CD14-positive monocyte (primary cell): ENCODE results near the gene JPT1. TPM values are rescaled to one million over a fixed set of nuclear protein-coding genes. Genes with fewer than 3 reads are reported as not detected.

ENCODE experiments used
- DNase-seq, 3 donors: peaks; one replicate each; pipeline ENCODE4 v3.0.0-alpha.2; 2011 to 2022
- H2AFZ ChIP-seq: 2 replicates; pipeline ENCODE4 v1.6.0; 2012; ENCODE audit warnings: mild to moderate bottlenecking, low read depth, low read length, inconsistent platforms; ENCODE audit not compliant: insufficient read depth, poor library complexity, severe bottlenecking
- H3K27ac ChIP-seq, 2 donors: 1 replicate in 1 of 2; 2 replicates in 1 of 2; pipeline ENCODE4 v1.5.1; 2012 to 2013; ENCODE audit warnings: low read length in 2 of 2, control low read depth in 1 of 2, inconsistent platforms in 1 of 2, low read depth in 1 of 2, mild to moderate bottlenecking in 1 of 2
- H3K27me3 ChIP-seq, 2 donors: one replicate each; pipeline versions ENCODE4 v1.6.0 to v1.6.1; 2011 to 2013; ENCODE audit warnings: low read length in 2 of 2; ENCODE audit not compliant: control insufficient read depth in 2 of 2, insufficient read depth in 2 of 2
- H3K36me3 ChIP-seq, 2 donors: replicated peaks in 1 of 2; 1 replicate in 1 of 2; 2 replicates in 1 of 2; pipeline versions ENCODE4 v1.5.1 to v1.6.1; 2012 to 2013; ENCODE audit warnings: low read length in 2 of 2, control low read depth in 1 of 2, inconsistent platforms in 1 of 2, mild to moderate bottlenecking in 1 of 2; ENCODE audit not compliant: insufficient read depth in 2 of 2, control insufficient read depth in 1 of 2
- H3K4me1 ChIP-seq, 2 donors: 1 replicate in 1 of 2; 2 replicates in 1 of 2; pipeline versions ENCODE4 v1.5.1 to v1.6.1; 2012 to 2013; ENCODE audit warnings: low read length in 2 of 2, control low read depth in 1 of 2, inconsistent platforms in 1 of 2, mild to moderate bottlenecking in 1 of 2, moderate library complexity in 1 of 2; ENCODE audit not compliant: insufficient read depth in 2 of 2, control insufficient read depth in 1 of 2
- H3K4me2 ChIP-seq: replicated peaks from 2 replicates; pipeline ENCODE3; 2012; ENCODE audit warnings: low read length, moderate library complexity, mild to moderate bottlenecking; ENCODE audit not compliant: poor library complexity, severe bottlenecking; ENCODE audit errors: extremely low read depth
- H3K4me3 ChIP-seq, 3 experiments: fragments of 200-600 bp in 1 of 3; sonication (generic) in 1 of 3; replicated peaks in 1 of 3; 1 replicate in 2 of 3; 2 replicates in 1 of 3; pipeline ENCODE4 v1.5.1; 2011 to 2013; ENCODE audit warnings: low read length in 3 of 3, mild to moderate bottlenecking in 3 of 3, control low read depth in 2 of 3, low read depth in 2 of 3, inconsistent platforms in 1 of 3, moderate library complexity in 1 of 3
- H3K79me2 ChIP-seq: 2 replicates; pipeline ENCODE4 v1.6.0; 2012; ENCODE audit warnings: mild to moderate bottlenecking, control low read depth, inconsistent platforms, low read length, moderate library complexity; ENCODE audit not compliant: insufficient read depth
- H3K9ac ChIP-seq: 2 replicates; pipeline ENCODE4 v1.6.0; 2017; ENCODE audit warnings: low read length, mild to moderate bottlenecking; ENCODE audit not compliant: insufficient read depth, poor library complexity, severe bottlenecking
- H3K9me3 ChIP-seq, 2 donors: replicated peaks in 1 of 2; 1 replicate in 1 of 2; 2 replicates in 1 of 2; pipeline versions ENCODE4 v1.5.1 to v1.6.1; 2012 to 2013; ENCODE audit warnings: low read length in 2 of 2, control low read depth in 1 of 2; ENCODE audit not compliant: control insufficient read depth in 1 of 2, insufficient read depth in 1 of 2
- H4K20me1 ChIP-seq: 2 replicates; pipeline ENCODE4 v1.6.0; 2012; ENCODE audit warnings: mild to moderate bottlenecking, low read length, control low read depth, moderate library complexity; ENCODE audit not compliant: insufficient read depth
- H3K27ac Mint-ChIP-seq, 7 donors: one replicate each; pipeline ENCODE4 v1.8.0; 2020; ENCODE audit warnings: mild to moderate bottlenecking in 7 of 7, mixed read lengths in 7 of 7, moderate library complexity in 6 of 7, inconsistent platforms in 2 of 7
- H3K27me3 Mint-ChIP-seq, 3 donors: one replicate each; pipeline ENCODE4 v1.8.0; 2021 to 2022; ENCODE audit warnings: low read depth in 3 of 3, mild to moderate bottlenecking in 3 of 3, mixed read lengths in 3 of 3, moderate library complexity in 3 of 3, inconsistent platforms in 1 of 3
- H3K36me3 Mint-ChIP-seq, 2 donors: one replicate each; pipeline ENCODE4 v1.8.0; 2020; ENCODE audit warnings: mixed read lengths in 2 of 2, inconsistent platforms in 1 of 2, mild to moderate bottlenecking in 1 of 2
- H3K4me1 Mint-ChIP-seq: one replicate; pipeline ENCODE4 v1.8.0; 2020; ENCODE audit warnings: mild to moderate bottlenecking, mixed read lengths
- H3K4me3 Mint-ChIP-seq, 2 donors: one replicate each; pipeline ENCODE4 v1.8.0; 2020; ENCODE audit warnings: mild to moderate bottlenecking in 2 of 2, mixed read lengths in 2 of 2, moderate library complexity in 1 of 2
- H3K9me3 Mint-ChIP-seq, 7 donors: one replicate each; pipeline ENCODE4 v1.8.0; 2020 to 2022; ENCODE audit warnings: mixed read lengths in 7 of 7, mild to moderate bottlenecking in 6 of 7, moderate library complexity in 6 of 7, inconsistent platforms in 2 of 7
- WGBS: methylation state at CpG from one replicate; pipeline ENCODE4 v1.1.5; 2013; ENCODE audit warnings: missing lambda C conversion rate; ENCODE audit not compliant: insufficient coverage; 5-methylcytosine and 5-hydroxymethylcytosine counted together
- intact Hi-C, 2 donors: fragments of 100-400 bp; cut with micrococcal nuclease; formaldehyde crosslinking; loops; one replicate each; pipeline versions ENCODE4 v1.15.0 to v1.15.1; 2023
- polyA plus RNA-seq, 3 donors: library from polyadenylated mRNA; depleted of rRNA in 1 of 3; unstranded in 2 of 3; stranded (reverse) in 1 of 3; fragments of 300-500 nt in 2 of 3; fragments of >200 nt in 1 of 3; fragmentation: Illumina TruSeq in 2 of 3; gene quantifications; 1 replicate in 2 of 3; 2 replicates in 1 of 3; pipeline ENCODE4 v1.2.3, GENCODE V29; 2012 to 2021
- TF ChIP-seq, protein P1 (sequence below): fragments of 200-600 bp; IDR thresholded peaks from one replicate; pipeline ENCODE4 v1.8.0; 2022; ENCODE audit warnings: antibody characterized with exemption, mild to moderate bottlenecking

JPT1 gene
- polyA plus RNA-seq, 3 donors: 79.7 to 181 (median 156) TPM

DNA sequence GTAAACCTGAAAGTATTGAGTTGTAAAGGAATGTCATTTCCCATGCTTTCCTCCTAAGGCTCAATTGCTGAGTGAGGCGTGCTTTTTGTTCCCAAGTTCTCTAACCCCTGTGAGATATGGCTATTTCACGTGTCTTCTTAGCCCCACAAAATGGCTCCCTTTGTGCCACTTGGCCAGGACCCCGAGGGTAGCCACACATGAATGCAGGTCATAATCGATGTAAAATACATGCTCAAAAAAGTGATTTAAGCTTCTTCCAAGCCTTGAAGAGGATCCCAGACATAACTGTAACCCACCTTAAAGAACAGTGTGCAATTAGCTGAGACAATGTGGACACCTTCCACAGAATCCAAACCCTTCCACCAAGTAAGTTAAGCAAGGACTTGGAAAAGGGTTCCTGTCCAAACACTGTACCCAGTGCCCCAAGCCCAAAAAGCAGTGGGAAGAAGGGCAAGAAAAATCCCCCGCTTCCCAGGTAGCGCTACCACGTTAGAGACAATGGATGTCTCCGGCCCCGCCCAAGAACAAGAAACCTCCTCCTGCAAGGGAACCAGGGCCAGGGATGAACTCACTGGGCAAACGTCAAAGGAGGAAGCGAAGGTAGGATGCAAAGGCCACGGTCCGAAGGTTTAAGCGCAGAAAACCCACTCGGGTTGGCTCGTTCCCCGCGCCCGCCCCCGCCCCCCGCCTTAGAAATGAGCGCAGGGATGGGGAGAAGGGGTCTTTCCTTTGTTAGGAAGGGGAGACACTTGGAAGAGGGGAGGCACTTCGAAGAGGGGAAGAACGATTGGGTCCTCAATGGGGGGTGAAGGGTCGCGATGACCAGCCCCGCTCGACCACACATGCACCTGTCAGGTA, 1.2 kb downstream of the JPT1 start:
- peaks cover 32% of the 10 kb centered on the region for H3K4me1 Mint-ChIP-seq
- peaks cover 0 to 2% (median 0%) of the 10 kb centered on the region in 7 donors for H3K9me3 Mint-ChIP-seq
- peak overlapping the region; percentile 94 to 95 for H3K4me3 Mint-ChIP-seq
- Histone ChIP-seq H3K27ac (peak overlapping the region in 1 of 2 donors; percentile 72), H3K36me3 (no peaks in the 10 kb centered on the region), H3K9ac (peak overlapping the region; percentile 73), H3K4me1 (peaks cover 23 to 33% of the 10 kb centered on the region in 2 donors), H3K4me2 (peak overlapping the region; percentile 100), H2AFZ (peak overlapping the region; percentile 83), H3K79me2 (peaks cover 63% of the 10 kb centered on the region), H3K27me3 (no peaks in the 10 kb centered on the region), H4K20me1 (peaks cover 19% of the 10 kb centered on the region), H3K4me3 (peak overlapping the region; percentile 61 to 97 (median 69)), H3K9me3 (no peaks in the 10 kb centered on the region)
- peaks cover 3 to 6% of the 10 kb centered on the region in 2 donors for H3K36me3 Mint-ChIP-seq
- TF ChIP-seq, protein P1, sequence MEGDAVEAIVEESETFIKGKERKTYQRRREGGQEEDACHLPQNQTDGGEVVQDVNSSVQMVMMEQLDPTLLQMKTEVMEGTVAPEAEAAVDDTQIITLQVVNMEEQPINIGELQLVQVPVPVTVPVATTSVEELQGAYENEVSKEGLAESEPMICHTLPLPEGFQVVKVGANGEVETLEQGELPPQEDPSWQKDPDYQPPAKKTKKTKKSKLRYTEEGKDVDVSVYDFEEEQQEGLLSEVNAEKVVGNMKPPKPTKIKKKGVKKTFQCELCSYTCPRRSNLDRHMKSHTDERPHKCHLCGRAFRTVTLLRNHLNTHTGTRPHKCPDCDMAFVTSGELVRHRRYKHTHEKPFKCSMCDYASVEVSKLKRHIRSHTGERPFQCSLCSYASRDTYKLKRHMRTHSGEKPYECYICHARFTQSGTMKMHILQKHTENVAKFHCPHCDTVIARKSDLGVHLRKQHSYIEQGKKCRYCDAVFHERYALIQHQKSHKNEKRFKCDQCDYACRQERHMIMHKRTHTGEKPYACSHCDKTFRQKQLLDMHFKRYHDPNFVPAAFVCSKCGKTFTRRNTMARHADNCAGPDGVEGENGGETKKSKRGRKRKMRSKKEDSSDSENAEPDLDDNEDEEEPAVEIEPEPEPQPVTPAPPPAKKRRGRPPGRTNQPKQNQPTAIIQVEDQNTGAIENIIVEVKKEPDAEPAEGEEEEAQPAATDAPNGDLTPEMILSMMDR: no peak
- intact Hi-C loops: loop anchor here in 1 of 2 donors (5.0 kb wide), 1 partner anchor 41 kb away; no protein-coding TSS in a partner anchor
- peak; percentile 27 to 50 (median 42) for DNase-seq
- 7% methylated on average over 20 of the region's 28 CpGs for WGBS
- peak overlapping the region; percentile 60 to 90 (median 77) for H3K27ac Mint-ChIP-seq
- H3K27me3 Mint-ChIP-seq: peaks cover 0 to 2% (median 0%) of the 10 kb centered on the region in 3 donors

DNA sequence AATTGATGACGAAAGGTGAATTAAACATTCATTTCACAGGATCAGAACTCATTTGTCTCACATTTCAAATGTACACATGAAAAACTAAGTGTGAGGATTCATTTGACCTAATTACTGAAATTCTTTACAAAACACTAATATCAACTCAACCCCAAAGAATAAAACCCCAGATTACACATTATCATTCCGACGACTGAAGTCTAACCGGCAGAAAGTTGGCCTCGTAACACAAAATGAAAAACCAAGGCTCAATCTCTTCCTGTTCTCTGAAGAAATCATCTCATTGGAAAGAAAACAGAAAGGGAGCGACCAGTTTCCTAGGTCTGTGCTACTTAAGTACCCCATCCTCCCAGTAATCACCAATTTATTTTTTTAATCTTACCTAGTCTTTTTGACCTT, 1.8 kb downstream of the JPT1 start:
- peaks cover 38% of the 10 kb centered on the region for H3K4me1 Mint-ChIP-seq
- Histone ChIP-seq H3K4me3 (peak overlapping the region in 1 of 3 experiments; percentile 97), H3K36me3 (no peaks in the 10 kb centered on the region), H3K9me3 (no peaks in the 10 kb centered on the region), H3K27me3 (no peaks in the 10 kb centered on the region), H2AFZ (peak overlapping the region; percentile 83), H3K27ac (no peak overlapping the region), H3K4me1 (peaks cover 29 to 39% of the 10 kb centered on the region in 2 donors), H3K79me2 (peaks cover 64% of the 10 kb centered on the region), H3K4me2 (peak overlapping the region; percentile 100), H4K20me1 (peaks cover 19% of the 10 kb centered on the region), H3K9ac (no peak overlapping the region)
- H3K9me3 Mint-ChIP-seq: peaks cover 0 to 3% (median 0%) of the 10 kb centered on the region in 7 donors
- peaks cover 0 to 2% (median 0%) of the 10 kb centered on the region in 3 donors for H3K27me3 Mint-ChIP-seq
- peak overlapping the region in 2 of 7 donors; percentile 63 to 76 for H3K27ac Mint-ChIP-seq
- WGBS: 96% methylated on average over 5 of the region's 6 CpGs
- TF ChIP-seq, protein P1: no peak
- intact Hi-C loops: loop anchor here in 1 of 2 donors (5.0 kb wide), 1 partner anchor 40 kb away; no protein-coding TSS in a partner anchor
- peaks cover 5 to 12% of the 10 kb centered on the region in 2 donors for H3K36me3 Mint-ChIP-seq
- peak overlapping the region; percentile 94 to 95 for H3K4me3 Mint-ChIP-seq
- DNase-seq: no peak
